A673 (cell line): ENCODE data around the gene MSRB3. TPM values are rescaled to one million over a fixed set of nuclear protein-coding genes. Genes with fewer than 3 reads are reported as not detected.
A peak's percentile ranks its signal among the peaks of the same experiment; 100 is the strongest.

Experiments used
- BruUV-seq: library from RNA; stranded (reverse); fragments of 400-500 nt; replicated peaks from 2 replicates; lab custom pipeline; 2021; lab: Mats Ljungman, UMichigan
- CTCF ChIA-PET: fragments of 300-600 bp; sonication (Branson Sonifier 250); formaldehyde crosslinking; loops from one replicate; lab custom pipeline; 2022; ENCODE audit warnings: antibody characterized with exemption; lab: Charles Lee
- POLR2A ChIA-PET: fragments of 300-600 bp; sonication (Branson Sonifier 250); formaldehyde crosslinking; loops from one replicate; lab custom pipeline; 2022; ENCODE audit warnings: antibody characterized with exemption; ENCODE audit not compliant: low non-redundant PET; lab: Charles Lee
- DNase-seq: peaks from one replicate; pipeline ENCODE4 v3.0.0-alpha.2; 2015; ENCODE audit warnings: low spot score
- H3K27ac ChIP-seq: fragments of 200-600 bp; sonication (generic); 2 replicates; pipeline ENCODE4 v1.5.1; 2016; ENCODE audit warnings: mixed run types, low read depth, mild to moderate bottlenecking, mixed read lengths, antibody characterized with exemption, low read length; ENCODE audit not compliant: poor library complexity, severe bottlenecking
- H3K27me3 ChIP-seq: fragments of 200-600 bp; sonication (generic); replicated peaks from 2 replicates; pipeline ENCODE4 v1.6.1; 2017; ENCODE audit warnings: mixed run types, low read depth, mild to moderate bottlenecking, mixed read lengths, antibody characterized with exemption, low read length; ENCODE audit not compliant: insufficient read depth, poor library complexity
- H3K36me3 ChIP-seq: fragments of 200-600 bp; sonication (generic); 2 replicates; pipeline ENCODE4 v1.6.1; 2016; ENCODE audit warnings: mixed run types, mild to moderate bottlenecking, mixed read lengths, antibody characterized with exemption, low read length; ENCODE audit not compliant: insufficient read depth, poor library complexity, severe bottlenecking
- H3K4me1 ChIP-seq: fragments of 200-600 bp; sonication (generic); 2 replicates; pipeline ENCODE4 v1.6.1; 2017; ENCODE audit warnings: mixed run types, mild to moderate bottlenecking, mixed read lengths, antibody characterized with exemption, low read length; ENCODE audit not compliant: insufficient read depth, poor library complexity, severe bottlenecking
- H3K4me3 ChIP-seq: fragments of 200-600 bp; sonication (generic); 2 replicates; pipeline ENCODE4 v1.5.1; 2016; ENCODE audit warnings: low read depth, mixed run types, mild to moderate bottlenecking, mixed read lengths, low read length; ENCODE audit not compliant: poor library complexity, severe bottlenecking
- H3K9me3 ChIP-seq: fragments of 200-600 bp; sonication (generic); 2 replicates; pipeline ENCODE4 v1.6.1; 2016; ENCODE audit warnings: mixed run types, low read depth, mild to moderate bottlenecking, mixed read lengths, antibody characterized with exemption, low read length; ENCODE audit not compliant: poor library complexity, severe bottlenecking
- CTCF ChIP-seq: fragments of 300-800, 200-600 bp; sonication (generic); conservative IDR thresholded peaks from 2 replicates; pipeline ENCODE4 v1.5.1; 2017; ENCODE audit warnings: low read depth, mild to moderate bottlenecking, antibody characterized with exemption, low read length, moderate library complexity, mixed read lengths
- EZH2 ChIP-seq: fragments of 200-600 bp; sonication (generic); IDR thresholded peaks from 2 replicates; pipeline ENCODE4 v1.6.1; 2017; ENCODE audit warnings: borderline replicate concordance, low read depth, mild to moderate bottlenecking, mixed read lengths, antibody characterized with exemption, low read length; ENCODE audit not compliant: poor library complexity, severe bottlenecking
- intact Hi-C: fragments of 100-400 bp; cut with micrococcal nuclease; formaldehyde crosslinking; loops from one replicate; pipeline ENCODE4 v1.10.0; 2022; ENCODE audit not compliant: unreplicated experiment
- total RNA-seq: library from RNA; stranded (reverse); gene quantifications from 2 replicates; pipeline ENCODE4 v1.2.3, GENCODE V29; 2021

Gene MSRB3
- total RNA-seq, 1 experiment from 2014 or later, result 2.1 TPM

DNA sequence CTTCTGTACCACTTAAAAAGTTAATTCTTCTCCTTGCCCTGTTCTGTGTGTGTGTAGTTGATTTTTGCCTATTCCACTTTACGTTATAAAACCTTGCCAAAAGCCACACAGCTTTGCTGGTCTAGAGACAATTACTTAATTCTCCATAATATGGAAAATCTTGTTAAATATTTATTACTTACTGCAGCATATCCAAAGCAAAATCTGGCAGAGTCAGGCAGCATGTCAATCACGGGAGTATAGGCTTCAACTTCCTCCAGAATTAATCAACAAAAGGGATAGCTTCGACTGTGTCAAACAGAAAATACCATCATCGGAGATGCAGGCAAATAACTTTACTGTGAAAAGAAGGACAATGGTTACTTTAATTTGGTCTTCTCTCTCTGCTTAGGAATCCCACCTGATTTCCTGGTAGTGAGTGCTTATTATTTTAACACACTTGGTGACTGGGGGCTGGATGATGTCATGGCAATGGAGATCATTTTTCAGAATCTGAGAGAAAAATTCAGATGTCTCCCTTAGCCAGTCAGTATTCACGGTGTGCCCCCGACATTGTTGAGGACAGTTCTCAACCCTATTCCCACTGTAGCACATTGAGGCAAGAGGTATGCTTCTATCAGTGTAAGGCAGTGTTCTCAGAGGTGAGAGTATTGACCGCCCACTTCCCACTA lies 3.7 kb upstream of the MSRB3 start:
- no peak for TF ChIP-seq CTCF
- no peak for TF ChIP-seq EZH2
- H3K36me3 ChIP-seq, result no peaks in the 10 kb centered on the region
- H3K9me3 ChIP-seq, result no peaks in the 10 kb centered on the region
- no peak overlapping the region for H3K27ac ChIP-seq
- no peaks in the 10 kb centered on the region for H3K27me3 ChIP-seq
- DNase-seq, result peak; percentile 5
- no peaks in the 10 kb centered on the region for H3K4me1 ChIP-seq
- no TSS peak for BruUV-seq
- CTCF ChIA-PET, result no interaction called here
- intact Hi-C loops, result no loop called here
- H3K4me3 ChIP-seq, result no peak overlapping the region
- POLR2A ChIA-PET, result no interaction called here

GRCh38 chr12:65275627-65276026 lies 2.9 kb upstream of the MSRB3 start:
- Histone ChIP-seq H3K36me3 (no peaks in the 10 kb centered on the region), H3K4me1 (no peaks in the 10 kb centered on the region), H3K27me3 (no peaks in the 10 kb centered on the region), H3K4me3 (no peak overlapping the region), H3K27ac (no peak overlapping the region), H3K9me3 (no peaks in the 10 kb centered on the region)
- intact Hi-C loops, result no loop called here
- ChIA-PET CTCF (no interaction called here), POLR2A (no interaction called here)
- no peak for DNase-seq
- no TSS peak for BruUV-seq
- TF ChIP-seq EZH2 (no peak), CTCF (no peak)

- no peak for DNase-seq
- TF ChIP-seq EZH2 (no peak), CTCF (no peak)
- H3K27me3 ChIP-seq, result no peaks in the 10 kb centered on the region
- no peak overlapping the region for H3K4me3 ChIP-seq
- ChIA-PET CTCF (no interaction called here), POLR2A (no interaction called here)
- H3K27ac ChIP-seq, result no peak overlapping the region
- H3K36me3 ChIP-seq, result no peaks in the 10 kb centered on the region
- no peaks in the 10 kb centered on the region for H3K9me3 ChIP-seq
- H3K4me1 ChIP-seq, result no peaks in the 10 kb centered on the region
- BruUV-seq, result no TSS peak
- intact Hi-C loops, result no loop called here
Observed at GRCh38 chr12:65276916-65277530, 1.5 kb upstream of the MSRB3 start.
